HG02798 (cell line): Measurements from ENCODE around the gene KLHL30.

Experiments
- ATAC-seq: cut with Tn5 transposase; IDR thresholded peaks from one replicate; pipeline ENCODE4 v1.9.1; 2021; ENCODE audit warnings: mild to moderate bottlenecking; ENCODE audit not compliant: unreplicated experiment, poor library complexity

KLHL30 gene

DNA sequence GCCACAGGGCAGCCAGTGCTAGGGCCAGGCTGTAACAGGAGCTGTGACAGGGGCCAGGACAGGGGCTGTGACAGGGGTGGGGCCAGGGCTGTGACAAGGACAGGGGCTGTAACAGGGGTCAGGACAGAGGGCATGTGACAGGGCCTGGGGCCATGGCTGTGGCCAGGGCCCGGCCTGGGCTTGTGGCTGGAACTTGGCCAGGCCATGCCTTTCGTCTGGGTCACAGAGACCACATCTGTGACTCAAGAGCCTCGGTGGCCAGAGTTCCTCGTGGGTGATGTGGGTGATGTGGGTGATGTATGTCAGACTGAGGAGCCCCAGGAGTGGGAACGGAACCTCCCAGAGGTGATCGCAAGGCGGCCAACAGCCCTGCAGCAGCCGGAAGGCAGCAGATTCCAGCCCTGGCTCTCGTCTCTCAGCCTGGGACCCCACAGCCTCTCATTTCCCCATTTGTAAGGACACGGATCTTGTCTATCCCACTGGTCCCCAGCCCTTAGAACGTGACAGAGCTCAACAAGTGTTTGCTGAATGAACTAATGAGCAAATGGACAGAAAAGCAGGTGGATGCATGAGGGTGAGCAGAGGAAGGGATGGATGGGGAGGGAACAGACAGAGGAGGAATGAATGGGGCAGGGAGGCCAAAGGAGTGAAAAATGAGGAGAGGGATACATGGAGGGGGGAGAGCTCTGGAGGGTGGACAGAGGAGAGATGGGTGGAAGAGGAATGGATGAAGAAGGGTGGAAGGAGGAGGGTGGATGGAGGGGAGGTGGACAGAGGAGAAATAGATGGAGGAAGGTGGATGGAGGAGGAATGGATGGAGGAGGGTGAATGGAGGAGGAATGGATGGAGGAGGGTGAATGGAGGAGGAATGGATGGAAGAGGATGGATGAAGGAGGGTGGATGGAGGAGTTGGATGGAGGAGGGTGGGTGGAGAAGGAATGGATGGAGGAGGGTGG, 21.0 kb upstream of the KLHL30 start:
- no peak for ATAC-seq

DNA sequence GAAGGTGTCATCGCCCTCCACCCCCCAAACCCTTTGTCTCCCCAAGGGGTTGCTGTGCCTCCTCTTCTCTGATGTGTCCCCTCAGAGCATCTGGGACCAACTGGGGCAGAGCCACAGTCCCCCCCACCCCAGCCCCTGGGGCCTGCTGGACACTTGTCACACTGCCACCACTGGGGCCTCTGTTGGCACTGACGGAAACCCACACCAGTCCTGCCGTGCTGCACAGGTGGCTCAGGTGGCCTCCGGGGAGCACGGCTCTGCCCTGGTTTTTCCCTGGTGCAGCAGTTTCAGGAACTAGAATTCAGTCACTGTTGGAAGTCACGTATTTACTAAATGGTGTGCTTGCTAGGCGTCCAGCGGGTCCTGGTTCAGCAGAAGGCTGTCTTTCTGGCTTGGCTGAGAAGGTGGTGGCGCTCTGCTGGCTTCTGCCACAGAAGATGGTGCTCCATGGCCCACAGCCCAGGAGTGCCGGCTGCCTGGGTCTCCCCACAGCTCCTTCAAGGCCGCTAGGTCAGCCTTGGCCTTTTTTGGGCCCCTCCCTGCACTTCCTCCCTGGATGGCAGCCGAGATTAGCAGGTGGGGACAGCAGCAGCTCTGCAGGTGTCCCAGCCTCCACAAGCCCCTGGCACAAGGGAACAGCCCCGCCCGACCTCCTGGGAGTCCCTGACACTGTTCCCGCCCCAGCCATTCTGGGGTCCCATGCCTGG, 18.6 kb upstream of the KLHL30 start:
- no peak for ATAC-seq

DNA sequence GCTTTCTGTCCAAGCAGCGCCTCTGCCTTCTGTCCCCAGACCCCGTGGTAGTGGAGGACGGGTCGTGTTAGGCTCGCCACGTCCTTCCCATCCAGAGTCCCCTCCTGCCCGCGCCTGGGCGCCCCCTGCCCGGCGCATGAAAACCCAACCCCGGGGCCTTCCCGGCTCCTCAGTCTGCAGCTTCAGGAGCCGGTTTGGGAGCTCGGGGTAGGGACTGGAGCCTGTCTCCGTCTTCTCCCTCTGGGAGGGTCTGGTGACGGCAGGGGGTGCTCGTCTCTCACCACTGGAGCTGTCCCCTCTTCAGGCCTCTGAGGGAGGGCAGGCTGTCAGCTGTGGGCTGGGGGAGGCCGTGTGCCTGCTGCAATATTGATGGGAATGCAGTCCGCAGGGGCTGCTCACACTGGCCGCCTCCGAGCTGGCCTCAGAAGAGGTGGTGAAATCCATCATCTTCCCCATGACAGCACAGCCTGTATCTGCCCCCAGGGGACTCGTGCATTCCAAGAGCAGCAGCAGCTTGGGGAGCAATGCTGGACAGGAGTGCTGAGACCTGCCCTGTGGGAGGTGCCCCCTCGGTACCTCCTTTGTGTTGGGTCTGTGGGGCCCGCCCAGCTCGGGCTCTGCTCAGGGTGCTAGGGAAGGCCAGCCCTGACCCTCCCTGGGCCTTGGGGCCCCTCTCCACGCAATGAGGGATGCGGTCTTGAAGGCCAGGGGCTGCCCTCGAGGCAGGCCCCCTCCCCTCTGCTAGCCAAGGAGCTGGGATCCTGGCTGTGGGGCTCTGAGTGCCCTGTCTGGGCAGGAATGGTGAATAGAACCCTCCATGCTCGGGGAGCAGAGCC, 17.8 kb upstream of the KLHL30 start:
- ATAC-seq: no peak

DNA sequence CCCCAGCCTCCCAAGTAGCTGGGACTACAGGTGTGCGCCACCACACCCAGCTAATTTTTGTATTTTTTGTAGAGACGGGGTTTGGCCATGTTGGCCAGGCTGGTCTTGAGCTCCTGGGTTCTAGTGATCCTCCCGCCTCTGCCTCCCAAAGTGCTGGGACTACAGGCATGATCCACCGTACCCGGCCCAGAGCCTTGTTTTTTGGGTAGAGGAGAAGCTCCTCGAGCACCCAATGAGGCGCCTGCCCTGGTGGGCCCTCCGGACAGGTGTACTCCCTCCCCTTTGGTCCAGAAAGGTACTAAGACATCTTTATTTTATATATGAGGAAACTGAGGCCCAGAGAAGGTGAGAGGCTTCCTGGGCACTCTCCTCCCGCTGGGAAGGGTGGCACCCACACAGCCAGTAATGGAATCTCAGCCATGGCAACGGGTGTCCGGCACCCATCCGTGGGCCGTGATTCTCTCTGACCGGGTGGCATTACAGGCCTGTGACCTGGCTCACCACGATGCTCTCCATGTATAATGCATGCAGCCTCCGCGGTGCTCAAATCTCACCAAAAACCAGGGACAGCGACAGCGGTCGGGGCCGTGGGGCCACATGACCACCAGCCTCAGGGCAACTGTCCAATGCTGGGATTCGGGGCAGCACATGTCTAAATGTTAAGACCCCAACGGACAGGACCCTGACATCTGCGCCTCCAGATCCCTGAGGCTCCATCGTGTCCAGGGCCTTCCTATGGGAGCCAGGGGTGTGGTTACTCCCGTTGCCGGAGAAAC, 16.8 kb upstream of the KLHL30 start:
- no peak for ATAC-seq

DNA sequence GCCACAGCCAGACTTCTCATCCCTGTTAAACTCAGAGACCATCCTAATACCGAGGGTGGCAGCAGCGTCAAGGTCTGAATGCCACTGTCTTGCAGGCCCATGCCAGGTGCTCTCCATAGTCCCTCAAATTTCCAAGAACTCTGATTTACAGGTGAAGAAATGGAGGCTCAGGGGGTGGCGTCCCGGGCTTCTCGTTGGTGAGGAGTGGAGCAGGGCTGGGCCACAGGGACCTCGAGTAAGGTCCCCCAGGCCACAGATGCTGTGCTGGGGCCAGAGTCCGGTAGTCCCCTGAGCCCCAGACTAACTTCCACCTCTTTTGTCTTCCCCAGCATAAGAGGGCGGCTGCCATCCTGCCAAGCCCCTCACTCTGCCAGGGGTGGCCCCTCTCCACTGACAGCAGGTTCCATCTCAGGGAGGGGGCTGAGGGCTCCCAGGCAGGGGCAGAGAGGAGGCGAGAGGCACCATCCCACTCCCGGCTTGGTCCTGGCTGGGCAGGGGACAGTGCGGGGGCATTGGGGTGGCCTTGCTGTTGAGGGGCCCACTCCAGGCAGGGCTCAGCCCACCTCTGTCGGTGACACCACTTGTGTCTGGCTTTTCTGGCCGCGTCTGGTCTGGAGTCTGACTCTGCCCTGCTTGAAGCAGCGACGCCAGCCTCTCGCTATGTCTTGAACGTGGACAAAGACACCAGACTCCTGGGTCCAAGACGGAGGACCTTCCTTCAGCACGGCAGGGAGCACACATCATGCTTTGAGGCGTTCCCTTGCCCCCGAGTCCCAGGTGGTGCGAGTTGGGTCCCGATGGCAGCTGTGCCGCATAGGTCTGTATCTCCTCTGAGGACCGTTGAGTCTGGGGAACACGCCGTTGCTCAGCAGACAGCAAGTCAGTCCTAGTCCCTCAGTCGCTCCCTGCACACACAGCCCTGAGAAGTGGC, 15.9 kb upstream of the KLHL30 start:
- no peak for ATAC-seq

DNA sequence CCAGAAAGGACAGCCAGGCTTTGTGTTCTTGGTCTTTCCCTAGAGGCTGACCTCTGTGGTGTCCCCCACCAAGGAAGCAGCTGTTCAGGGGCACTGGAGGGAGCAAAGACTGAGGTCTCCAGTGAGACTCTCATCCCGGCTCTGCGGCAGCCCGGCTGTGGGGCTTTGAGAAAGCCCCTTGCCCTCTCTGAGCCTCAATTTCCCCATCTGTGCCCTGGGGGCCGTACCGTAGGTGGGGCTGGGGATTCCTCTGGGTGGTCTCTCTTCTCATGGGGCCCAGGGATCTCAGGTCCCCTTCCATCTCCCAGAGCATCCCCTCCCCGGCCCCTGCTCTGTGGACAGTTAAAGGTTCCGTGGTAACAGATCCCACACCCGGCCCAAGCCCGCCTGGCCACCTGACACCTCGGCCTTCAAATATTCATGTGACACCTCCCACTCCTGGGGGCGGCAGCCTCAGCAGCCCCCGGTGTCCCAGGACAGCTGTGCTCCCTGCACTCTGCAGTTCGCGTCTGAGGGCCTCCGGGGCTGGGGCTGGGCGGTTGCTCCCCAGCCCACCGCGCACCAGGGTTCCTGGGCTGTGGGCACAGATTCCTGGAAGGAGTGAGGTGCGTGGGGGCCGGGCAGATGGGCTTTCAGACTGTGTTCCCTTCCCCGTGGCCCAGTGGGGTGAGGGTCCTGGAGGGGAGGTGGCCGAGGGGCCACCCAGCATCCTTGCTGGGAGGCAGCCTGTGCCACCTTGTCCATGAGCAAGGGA, 15.1 kb upstream of the KLHL30 start:
- no peak for ATAC-seq

DNA sequence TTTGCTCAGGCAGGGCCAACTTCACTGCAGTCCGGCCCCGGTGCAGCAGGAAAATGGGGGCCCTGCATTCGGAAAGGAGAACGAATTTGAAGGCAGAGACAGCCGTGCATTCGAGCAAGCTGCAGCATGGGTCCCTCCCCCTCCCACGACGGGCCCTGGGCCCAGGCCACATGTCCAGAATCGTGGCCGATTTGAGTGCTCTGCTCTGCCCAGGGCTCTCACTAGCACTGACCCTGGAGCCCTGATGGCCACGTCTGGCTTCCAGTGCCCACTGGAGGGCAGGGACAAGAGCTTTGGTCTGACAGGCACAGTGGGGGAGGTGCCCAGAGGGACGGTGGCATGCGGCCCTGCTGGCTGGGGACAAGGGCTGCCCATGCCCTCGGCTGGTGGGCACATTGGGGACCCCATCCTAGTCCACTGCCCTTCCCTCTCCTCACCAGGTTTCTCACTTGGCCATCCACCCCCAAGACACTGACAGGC, 14.4 kb upstream of the KLHL30 start:
- no peak for ATAC-seq

DNA sequence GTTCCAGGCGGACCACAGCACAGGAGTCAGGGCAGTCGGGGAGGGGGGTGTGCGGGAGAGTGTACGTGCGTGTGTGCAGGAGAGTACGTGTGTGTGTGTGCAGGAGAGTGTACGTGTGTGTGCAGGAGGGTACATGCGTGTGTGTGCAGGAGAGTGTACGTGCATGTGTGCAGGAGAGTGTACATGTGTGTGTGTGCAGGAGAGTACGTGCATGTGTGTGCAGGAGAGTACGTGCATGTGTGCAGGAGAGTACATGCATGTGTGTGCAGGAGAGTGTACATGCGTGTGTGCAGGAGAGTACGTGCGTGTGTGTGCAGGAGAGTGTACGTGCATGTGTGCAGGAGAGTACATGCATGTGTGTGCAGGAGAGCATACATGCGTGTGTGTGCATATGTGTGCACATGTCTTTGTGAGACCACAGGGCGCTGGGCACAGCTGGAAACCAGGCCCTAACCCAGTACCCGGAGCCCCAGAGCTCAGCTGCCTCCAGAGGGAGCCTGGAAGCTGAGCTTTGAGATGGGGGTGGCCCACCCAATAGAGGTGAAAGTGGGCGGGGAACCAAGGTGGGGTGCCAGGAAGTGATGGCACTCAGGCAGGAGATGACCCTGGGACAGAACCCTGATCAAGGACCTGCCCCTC, 13.9 kb upstream of the KLHL30 start:
- ATAC-seq: no peak

DNA sequence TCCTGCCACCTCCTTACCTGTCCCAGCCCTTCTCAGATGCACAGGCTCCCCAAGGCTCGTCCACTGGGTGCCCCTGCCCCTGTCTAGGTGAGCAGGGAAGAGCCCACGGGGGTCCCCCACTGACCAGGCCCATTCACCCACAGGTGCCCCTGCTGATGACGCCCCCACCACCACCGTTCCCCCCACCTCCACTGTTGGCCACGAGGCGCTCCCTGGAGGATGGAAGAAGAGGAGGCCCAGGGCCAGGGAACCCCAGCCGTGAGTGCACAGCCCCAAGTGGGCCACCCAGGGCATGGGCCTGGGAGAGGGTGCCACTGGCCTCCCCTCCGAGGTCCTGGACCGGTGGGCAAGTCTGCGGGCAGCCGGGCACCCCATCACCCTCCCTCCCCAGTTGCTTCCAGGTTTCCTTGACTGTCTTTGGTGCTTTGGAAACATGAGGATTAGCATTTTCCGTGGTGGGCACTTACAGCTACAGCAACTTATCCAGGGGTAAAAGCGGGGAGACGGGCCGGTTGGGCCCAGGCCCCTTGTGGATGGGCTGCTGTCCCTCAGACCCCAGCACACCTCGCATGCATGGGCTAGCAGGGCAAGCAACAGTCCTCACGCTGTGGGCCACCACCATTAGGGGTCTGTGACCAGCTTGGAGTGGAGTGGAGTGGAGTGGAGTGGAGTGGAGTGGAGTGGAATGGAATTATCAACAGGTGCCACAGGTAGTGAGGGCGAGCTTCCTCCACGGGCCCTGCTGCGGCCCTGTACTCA, 13.2 kb upstream of the KLHL30 start:
- ATAC-seq: no peak

DNA sequence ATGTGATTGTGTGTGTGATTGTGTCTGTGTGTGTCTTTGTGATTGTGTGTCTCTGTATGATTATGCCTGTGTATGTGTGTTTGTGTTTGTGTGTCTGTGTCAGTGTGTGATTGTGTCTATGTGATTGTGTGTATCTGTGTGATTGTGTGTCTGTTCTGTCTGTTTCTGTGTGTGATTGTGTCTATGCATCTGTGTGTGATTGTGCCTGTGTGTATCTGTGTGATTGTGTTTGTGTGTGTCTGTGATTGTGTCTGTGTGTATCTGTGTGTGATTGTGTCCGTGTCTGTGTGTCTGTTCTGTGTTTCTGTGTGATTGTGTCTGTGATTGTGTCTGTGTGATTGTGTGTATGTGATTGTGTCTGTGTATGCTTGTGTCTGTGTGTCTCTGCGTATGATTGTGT, 12.1 kb upstream of the KLHL30 start:
- ATAC-seq: no peak

DNA sequence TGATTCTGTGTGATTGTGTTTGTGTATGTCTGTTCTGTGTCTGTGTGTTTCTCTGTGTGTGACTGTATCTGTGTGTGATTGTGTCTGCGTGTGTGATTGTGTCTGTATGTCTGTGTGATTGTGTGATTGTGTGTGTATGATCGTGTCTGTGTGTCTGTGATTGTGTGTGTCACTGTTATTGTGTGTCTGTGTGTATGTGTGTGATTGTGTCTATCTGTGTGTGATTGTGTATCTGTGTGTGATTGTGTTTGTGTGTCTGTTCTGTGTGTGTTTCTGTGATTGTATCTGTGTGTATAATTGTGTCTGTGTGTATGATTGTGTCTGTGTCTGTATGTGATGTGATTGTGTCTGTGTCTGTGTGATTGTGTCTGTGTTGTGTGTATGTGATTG, 11.7 kb upstream of the KLHL30 start:
- no peak for ATAC-seq

DNA sequence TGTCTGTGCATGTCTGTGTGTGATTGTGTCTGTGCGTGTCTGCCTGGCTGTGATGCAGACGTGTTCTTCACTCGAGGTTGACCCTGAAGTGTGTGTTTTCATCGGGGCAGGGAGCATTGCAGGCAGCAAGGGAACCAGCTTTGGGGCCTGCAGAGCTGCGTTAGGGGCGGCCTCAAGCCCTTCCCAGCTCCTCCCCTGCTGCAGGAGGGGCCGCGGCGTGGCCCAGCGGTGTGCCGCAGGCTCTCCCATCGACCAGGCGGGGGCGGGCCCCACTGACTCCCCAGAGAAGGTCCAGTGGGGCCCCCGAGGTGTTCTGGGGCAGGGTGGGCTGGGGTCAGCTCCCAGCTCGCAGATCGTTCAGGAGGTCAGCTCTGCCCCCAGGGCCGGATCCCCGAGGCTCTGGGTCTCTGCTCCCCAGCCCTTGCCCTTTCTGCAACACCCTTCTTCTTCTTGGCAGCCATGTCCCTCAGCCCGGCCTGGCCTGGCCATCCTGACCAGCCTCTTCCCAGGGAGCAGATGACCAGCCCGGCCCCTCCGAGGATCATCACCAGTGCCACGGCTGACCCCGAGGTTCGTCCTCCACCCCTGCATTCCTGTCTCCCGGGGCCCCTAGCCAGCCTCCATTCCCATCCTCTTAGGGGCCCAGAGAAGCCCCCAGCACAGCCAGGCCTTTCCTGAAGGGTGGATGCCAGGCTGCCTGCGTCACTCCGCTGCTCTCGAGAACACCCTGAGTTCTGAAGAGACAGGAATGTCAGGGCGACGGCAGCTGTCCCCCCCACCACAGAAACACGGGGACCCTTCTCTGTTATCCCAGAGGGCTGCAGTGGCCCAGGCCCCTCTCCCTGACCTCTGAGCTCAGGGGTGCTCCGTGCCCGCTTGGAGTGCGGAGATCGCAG, 11.1 kb upstream of the KLHL30 start:
- ATAC-seq: peak; percentile 60

DNA sequence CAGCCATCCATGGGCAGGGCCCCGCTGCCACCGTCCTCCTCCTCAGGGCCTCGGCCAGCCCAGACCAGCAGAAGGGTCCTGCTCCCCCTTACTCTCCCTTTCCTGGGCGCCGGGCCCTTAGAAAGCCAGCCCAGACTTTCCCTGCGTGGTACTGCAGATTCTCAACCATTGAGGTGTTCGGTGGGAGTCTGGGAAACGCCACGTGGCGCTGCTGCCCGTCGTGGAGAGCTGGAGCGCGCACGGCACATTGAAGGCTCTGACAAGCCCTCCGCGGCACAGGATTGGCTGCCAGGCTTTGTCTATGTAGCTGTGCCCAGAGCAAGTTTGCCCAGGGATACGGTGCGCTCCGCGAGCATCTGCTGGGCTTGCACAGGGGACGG, 10.4 kb upstream of the KLHL30 start:
- no peak for ATAC-seq

DNA sequence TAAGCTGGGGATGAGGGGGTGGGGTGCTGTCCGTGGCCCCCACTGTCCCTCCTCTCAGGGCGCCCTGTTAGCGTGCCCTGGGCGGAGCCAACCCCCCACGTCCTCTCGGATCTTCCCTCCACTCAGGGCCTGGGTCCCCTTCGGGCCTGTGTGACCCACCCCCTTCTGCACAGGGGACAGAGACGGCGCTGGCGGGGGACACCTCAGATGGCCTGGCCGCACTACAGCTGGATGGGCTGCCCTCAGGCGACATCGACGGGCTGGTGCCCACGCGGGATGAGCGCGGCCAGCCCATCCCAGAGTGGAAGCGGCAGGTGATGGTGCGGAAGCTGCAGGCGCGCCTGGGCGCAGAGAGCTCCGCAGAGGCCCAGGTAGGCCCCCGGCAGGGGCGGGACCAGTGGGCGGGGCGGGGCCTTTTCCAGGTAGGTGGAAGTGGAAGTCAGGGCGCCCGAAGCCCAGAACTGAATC, 9.9 kb upstream of the KLHL30 start:
- no peak for ATAC-seq

DNA sequence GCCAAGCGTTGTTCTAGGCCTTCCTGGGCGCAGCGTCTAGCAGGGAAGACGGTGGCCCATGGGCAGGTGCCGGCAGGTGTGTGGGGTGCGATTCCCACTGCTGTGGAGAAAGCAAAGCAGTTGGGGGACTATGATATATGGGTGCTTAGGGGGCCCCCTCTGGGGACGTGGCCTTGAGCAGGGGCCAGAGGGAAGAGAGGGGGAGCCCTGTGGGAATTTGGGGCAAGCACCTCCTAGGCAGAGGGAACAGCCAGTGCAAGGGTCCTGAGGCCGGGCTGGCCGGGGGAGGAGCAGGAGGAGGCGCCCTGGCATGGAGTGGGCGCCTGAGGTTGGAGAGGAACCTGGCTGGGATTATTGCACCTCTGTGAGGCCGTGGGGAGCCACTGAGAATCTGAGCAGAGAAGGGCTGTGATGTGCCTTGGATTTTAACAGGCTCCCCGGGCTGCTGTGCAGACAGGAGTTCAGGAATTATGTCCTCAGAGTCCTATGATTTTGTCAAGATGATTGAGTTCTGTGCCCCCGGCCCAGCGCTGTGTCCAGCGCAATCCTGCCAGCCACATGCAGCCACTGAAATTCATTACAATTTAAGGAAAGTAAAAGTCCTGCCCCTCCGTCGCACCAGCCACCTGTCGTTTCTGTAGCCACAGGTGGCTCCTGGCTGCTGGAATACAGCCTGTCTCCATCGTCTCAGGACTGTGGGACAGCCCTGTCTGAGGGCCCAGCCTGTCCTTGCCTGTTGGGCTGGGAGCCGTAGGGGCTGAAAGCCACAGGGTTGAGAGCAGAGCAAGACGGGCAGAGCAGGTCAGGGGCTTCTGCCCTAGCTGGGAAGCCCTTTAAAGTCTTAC, 9.1 kb upstream of the KLHL30 start:
- ATAC-seq: no peak
